HG03097 (cell line): ENCODE measurements around the gene SMARCC1.
"Not testable (repeated sequence)": the region's sequence is repeated elsewhere in the genome, so short reads cannot be mapped to it uniquely, and the experiment has no call there.

Experiments
- ATAC-seq: cut with Tn5 transposase; IDR thresholded peaks from one replicate; pipeline ENCODE4 v1.9.1; 2021; ENCODE audit not compliant: unreplicated experiment, low FRiP score

SMARCC1 gene

DNA sequence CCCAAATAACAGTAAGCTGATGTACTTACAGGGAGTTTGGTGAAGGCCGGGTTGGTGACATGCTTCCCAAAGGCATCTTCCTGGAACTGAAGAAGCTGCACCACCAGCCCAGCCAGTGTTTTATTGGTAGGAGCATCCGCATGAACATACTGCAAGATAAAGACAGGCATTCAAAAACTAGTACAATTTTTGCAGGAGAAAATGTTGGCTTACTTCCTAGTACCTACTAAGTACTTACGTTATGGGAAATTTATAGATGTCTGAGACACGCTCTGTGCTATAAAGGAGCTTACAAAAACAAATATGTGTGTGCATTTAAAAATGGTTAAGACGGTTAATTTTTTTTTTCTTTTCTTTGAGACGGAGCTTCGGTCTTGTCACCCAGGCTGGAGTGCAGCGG is 8.9 kb downstream of the SMARCC1 start:
- ATAC-seq: no peak

DNA sequence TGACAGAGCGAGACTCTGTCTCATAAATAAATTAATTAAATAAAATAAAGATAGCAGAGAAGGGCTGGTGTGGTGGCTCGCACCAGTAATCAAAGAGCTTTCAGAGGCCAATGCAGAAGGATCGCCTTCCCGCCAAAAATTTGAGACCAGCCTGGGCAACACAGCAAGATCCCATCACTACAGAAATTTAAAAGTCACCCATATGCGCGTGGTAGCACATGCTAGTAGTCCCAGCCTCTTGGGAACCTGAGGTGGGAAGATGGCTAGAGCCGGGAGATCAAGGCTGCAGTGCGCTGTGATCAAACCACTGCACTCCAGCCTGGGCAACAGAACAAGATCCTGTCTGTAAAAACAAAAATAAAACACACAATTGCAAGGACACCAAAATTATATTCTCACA is 9.6 kb downstream of the SMARCC1 start:
- no peak for ATAC-seq

DNA sequence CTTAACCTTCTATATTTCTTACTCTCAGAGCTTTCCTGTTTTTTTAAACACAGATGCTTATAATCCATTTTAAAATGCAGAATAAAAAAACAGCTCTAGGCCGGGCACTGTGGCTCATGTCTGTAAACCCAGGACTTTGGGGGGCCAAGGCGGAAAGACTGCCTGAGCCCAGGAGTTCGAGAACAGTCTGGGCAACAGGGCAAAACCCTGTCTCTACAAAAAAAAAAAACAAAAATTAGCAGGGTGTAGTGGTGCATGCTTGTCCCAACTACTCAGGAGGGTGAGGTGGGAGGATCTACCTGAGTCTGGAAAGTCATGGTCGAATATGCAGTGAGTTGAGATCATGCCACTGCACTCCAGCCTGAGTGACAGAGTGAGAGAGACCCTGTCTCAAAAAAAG is 15.5 kb downstream of the SMARCC1 start:
- no peak for ATAC-seq

DNA sequence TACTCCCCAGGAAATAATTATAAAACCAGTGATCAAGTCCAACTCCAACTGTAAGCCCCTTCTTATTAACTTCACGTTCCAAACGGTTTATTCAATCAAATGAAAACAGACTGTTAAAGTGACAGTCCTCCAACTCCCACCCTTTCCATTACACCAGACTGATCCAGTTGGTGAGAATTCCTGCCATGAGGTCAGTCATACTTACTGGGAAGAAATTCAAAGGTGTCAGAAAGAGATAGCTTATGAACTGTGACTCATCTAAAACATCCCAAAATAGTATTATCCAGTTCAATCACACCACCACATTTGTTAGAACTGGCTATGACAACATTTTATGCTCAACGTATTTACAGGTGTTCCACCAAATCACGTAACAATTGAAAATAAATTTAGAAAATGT is 19.5 kb downstream of the SMARCC1 start:
- no peak for ATAC-seq

DNA sequence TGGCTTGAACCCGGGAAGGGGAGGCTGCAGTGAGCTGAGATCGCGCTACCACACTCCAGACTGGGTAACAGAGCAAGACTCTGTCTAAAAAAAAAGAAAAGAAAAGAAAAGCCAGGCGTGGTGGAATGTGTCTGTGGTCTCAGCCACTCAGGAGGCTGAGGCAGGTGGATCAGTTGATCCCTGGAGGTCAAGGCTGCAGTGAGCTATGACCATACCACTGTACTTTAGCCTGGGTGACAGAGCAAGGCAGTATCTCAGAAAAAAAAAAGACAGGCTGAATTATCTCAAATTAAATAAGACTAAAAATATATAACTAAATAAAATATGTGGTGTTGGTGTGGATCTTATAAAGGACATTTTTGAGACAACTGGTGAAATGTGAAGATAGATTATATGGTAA is 20.6 kb downstream of the SMARCC1 start:
- no peak for ATAC-seq

DNA sequence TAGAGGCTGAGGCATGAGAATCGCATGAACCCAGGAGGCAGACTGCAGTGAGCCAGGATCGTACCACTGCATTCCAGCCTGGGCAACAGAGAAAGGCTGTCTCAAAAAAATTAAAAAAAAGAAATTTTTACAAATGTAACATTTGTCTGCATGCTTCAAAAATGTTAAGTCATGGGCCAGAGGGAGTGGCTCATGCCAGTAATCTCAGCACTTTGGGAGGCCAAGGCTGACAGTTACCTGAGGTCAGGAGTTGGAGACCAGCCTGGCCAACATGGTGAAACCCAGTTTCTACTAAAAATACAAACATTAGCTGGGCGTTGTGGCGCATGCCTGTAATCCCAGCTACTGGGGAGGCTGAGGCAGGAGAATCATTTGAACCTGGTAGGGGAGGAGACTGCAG is 21.5 kb downstream of the SMARCC1 start:
- ATAC-seq: not testable (repeated sequence)

DNA sequence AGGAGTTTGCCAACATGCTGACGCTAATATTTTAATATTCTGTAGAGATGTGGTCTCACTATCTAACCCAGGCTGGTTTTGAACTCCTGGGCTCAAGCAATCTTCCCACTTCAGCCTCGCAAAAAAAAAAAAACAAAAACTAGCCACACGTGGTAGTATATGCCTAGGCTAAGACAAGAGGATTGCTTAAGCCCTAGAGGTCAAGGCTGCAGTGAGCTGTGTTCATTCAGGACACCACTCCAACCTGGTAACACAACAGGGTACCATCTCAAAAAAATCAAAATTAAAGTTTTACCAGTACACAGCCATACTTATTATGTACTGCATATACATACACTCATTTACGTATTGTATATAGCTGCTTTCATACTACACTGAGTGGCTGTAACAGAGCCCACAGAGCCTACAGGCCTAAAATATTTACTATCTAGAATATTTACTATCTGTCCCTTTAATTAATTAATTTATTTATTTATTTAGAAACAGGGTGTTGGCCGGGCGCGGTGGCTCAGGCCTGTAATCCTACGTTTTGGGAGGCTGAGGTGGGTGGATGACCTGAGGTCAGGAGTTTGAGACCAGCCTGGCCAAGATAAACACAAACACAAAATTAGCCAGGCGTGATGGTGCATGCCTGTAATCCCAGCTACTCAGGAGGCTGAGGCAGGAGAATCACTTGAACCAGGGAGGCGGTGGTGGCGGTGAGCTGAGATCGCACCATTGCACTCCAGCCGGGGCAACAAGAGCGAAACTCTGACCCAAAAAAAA is 23.2 kb downstream of the SMARCC1 start:
- no peak for ATAC-seq

DNA sequence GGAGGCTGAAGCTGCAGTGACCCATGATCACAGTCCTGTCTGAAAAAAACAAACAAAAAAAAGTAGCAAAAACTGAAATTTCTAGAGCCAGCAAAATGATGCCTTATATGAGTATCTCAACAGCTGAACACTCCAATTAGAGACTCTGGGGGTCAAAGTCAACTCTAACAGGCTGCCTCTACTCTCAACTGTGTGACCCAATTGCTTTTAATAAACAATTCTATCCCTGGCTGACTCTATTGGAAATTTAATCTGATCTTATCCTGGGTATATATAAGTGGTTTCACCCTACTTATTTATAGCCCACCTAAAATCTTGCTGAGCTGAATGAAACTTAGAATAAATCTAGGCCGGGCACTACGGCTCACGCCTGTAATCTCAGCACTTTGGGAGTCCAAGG is 29.0 kb downstream of the SMARCC1 start:
- no peak for ATAC-seq

DNA sequence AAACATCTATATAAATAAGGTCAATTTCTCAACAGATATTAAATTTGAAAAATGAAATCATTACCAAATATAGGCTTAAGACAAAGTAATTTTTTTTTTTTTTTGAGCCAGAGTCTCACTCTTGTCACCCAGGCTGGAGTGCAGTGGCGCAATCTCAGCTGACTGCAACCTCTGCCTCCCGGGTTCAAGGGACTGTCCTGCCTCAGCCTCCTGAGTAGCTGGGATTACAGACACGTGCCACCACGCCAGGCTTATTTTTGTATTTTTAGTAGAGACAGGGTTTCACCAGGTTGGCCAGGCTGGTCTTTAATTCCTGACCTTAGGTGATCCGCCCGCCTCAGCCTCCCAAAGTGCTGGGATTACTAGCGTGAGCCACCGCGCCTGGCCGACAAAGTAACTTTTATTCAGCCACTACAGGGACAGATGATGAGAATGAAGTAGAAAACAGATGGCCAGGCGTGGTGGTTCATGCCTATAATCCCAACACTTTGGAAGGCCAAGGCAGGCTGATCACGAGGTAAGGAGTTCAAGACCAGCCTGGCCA is 30.8 kb downstream of the SMARCC1 start:
- not testable (repeated sequence) for ATAC-seq

DNA sequence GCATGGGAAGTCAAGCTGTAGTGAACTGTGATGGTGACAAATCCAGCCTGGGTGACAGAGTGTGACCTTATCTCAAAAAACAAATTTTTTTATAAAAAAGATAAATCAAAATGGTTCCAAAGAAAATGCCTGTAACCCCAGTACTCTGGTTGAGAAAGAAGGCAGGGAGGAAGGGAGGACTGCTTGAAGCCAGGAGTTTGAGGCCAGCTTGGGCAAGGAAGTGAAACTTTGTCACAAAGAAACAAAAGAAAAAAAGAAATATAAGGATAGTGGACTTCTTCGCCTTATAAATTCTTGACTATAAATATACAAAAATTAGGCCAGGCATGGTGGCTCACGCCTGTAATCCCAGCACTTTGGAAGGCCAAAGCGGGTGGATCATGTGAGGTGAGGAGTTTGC is 34.1 kb downstream of the SMARCC1 start:
- no peak for ATAC-seq

DNA sequence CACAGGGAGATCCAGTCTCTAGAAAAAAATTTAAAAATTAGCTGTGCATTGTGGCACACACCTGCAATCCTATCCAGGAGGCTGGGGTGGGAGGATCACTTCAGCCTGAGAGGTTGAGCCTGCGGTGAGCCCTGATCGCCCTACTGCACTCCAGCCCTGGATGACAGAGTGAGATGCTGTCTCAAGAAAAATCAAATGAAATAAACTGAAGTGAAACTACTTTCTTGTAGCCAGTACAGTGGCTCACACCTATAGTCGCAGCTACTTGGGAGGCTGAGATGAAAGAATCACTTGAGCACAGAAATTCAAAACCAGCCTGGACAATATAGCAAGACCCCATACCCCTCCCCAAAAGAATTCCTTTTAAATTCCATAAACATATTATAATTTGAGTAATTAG is 35.4 kb downstream of the SMARCC1 start:
- ATAC-seq: no peak

DNA sequence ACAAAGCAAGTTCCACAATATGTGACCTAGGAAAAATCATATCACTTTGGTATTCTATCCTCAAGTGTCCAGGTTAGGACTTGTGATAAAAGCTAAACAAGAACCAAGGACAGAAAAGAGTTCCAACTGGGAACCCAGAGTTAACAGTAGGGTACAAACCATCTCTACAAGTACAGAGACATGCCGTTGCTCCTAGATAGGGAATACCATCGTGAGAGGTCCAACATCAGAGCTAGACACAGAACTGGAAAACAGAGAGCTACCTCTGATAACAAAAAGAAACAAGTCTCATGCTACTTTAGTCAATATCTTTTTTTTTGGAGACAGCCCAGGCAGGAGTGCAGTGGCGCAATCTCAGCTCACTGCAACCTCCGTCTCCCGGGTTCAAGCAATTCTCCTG is 37.8 kb downstream of the SMARCC1 start:
- no peak for ATAC-seq

DNA sequence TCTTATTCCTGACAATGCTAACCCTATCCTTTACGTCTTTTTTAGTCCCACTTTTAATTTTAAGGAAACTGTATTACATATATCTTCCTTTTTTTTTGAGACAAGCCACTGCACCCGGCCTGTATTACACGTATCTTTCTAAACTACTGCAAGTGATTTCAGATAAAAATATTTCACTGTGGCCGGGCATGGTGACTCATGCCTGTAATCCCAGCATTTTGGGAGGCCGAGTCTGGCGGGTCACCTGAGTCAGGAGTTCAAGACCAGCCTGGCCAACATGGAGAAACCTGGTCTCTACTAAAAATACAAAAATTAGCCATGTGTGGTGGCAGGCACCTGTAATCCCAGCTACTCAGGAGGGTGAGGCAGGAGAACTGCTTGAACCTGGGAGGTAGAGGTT is 38.3 kb downstream of the SMARCC1 start:
- not testable (repeated sequence) for ATAC-seq

DNA sequence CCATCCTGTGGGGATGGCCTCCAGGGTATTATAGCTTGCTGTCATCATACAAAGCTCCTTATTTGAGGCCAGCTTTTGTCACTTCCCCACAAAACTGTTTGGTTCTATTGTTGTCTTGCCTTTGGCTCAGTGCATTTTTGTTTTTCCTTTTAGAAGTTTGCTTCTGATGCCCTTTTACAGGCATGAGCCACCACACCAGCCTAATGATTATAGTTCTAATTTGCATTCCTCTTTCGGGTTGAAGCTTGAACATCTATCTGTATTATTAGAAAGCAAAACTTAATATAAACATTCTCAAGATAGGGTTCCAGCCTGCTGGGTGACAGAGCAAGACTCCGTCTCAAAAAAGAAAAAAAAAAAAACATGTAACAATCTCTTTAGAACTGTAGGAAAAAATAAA is 39.8 kb downstream of the SMARCC1 start:
- ATAC-seq: no peak

DNA sequence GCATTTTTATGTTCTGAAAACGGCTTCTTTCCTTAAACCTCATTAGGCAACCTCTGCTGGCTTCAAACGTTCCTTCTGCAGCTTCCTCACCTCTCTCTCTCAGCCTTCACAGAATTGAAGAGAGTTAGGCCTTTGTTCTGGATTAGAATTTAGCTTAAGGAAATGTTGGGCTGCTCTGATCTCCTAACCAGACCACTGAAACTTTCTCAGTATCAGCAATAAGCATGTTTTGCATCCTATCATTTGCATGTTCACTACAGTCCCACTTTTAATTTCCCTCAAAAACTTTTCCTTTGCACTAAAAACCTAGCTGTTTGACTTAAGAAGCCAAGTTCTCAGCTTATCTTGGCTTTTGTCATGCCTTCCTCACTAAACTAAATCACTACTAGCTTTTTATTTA is 49.5 kb downstream of the SMARCC1 start:
- no peak for ATAC-seq

DNA sequence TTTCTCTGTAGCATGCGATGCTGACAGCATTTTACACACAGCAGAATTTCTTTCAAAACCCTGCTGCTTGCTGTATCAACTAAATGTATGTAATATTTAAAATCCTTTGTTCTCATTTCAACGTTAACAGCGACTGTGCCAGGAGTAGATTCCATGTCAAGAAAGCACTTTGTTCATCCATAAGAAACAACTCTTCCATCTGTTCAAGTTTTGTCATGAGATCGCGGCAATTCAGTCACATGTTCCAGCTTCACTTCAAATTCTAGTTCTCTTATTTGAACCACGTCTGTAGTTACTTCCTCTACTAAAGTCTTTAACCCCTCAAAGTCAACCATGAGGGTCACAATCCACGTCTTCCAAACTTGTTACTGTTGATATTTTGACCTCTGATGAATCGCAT is 50.6 kb downstream of the SMARCC1 start:
- no peak for ATAC-seq

DNA sequence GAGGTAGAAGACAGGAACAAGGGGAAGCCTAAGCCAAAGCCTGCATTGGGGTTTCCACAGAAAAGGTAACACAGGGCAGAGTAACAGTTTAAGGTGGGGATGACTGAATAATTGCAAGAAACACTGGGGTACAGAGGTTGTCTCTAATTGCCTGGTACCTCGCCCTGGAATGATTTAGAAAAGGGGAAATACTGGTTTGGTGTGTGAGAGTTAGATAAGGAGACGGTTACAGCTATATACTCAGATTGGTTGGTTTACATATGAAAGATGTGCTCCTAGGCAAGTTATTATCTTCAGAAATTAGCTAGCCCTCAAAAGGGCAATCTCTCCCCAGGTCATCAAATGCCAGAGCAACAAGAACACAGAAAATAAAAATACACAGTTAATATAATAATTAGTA is 58.8 kb downstream of the SMARCC1 start:
- no peak for ATAC-seq

DNA sequence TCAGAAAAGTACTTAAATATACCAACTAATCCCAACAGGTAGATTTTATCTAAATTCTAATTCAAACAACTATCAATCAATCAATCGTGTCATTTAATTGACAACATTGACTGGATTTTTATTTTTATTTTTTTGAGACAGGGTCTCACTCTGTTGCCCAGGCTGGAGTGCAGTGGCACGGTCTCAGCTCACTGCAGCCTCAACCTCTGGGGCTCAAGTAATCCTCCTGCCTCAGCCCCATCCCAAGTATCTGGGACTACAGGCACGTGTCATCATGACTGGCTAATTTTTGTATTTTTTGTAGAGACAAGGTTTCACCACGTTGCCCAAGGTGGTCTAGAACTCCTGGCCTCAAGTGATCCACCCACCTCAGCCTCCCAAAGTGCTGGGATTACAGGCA is 64.2 kb downstream of the SMARCC1 start:
- ATAC-seq: not testable (repeated sequence)

DNA sequence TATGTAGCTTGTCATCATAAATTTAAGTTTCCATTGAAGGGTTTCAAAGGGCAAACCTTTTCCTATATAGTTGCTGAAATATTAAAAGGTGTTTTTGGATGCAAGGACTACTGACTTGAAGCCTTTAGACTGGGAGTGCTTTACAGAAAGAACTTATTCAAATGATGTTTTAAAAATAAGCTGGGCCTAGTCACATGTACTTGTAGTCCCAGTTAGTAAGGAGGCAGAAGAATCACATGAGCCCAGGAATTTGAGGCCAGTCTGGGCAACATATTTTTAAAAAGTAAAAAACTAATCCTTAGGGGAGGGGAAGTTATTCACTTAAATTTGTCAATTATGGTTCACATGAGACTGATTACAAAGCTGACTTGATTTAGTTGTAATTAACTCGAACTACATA is 65.0 kb downstream of the SMARCC1 start:
- ATAC-seq: no peak

DNA sequence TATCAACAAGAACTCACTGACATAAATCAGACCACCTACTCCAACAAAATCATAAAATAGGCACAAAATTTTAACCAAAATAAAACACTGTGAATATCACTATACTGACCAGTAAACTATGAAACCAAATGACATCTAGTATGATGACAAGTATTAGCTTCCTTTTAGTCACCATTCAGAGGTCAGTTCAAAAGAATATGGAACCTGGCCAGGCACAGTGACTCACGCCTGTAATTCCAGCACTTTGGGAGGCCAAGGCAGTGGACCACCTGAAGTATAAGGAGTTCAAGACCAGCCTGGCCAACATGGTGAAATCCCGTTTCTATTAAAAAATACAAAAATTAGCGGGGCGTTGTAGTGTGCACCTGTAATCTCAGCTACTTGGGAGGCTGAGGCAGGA is 65.8 kb downstream of the SMARCC1 start:
- no peak for ATAC-seq

DNA sequence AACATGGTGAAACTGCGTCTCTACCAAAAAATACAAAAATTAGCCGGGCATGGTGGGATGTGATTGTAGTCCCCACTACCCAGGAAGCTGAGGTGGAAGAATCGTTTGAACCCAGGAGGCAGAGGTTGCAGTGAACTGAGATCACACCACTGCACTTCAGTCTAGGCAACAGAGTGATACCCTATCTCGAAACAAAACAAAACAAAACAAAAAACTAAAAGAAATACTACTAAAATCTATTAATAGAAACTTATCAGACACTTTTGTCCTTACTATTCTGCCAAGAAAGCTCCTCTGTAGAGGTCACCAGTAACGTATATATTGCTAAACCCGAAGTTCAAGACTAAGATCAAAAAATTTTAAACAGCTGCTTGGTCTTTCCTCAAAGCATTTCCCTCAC is 67.1 kb downstream of the SMARCC1 start:
- ATAC-seq: no peak

DNA sequence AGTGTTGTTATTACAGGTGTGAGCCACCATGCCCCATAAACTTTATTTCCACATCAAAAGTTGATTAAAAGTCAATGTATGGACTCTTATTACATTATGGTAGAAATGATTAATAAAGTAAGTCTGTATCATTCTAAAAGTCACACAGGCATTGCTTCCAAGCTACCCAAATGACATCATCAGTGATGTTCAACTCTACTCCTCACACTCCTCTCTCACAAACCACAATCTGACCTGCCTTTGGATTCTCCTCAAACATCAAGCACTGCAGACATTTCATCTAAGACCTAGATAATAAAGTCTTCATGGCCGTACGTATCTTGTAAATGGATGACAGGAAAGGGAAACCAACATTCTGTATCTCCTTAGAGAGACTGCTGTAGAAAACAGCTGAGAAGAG is 68.0 kb downstream of the SMARCC1 start:
- no peak for ATAC-seq

DNA sequence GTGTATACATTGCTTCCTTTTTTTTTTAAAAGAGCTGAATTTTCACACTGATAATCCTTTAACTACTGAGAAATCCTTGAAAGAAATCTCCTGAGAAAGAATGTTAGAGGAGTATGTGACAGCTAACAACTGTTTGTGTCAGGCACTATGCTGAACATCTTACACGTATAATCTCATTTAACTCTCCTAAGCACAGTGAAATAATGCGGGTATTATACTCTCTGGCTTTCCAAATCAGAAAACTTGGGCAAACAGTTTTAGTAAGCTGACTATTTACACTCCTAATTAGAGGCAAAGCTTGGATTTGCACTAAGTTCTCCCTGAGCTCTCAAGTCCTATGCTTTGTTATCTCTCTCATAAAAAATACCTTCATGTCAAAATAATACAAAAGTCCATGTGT is 69.3 kb downstream of the SMARCC1 start:
- ATAC-seq: no peak
